Measurements from ENCODE around the gene COL18A1. TPM values are rescaled to one million over a fixed set of nuclear protein-coding genes. Genes with fewer than 3 reads are reported as not detected.

COL18A1 gene
- total and polyA plus RNA-seq, 2 of the 8 experiments (the other 6 are each of a cell fraction or from before 2014, with no cell fraction given), result 145 to 201 TPM

GRCh38 chr21:45413922-45414321 lies 9.0 kb downstream of the COL18A1 start:
- POLR2A ChIA-PET (ENCODE audit: partially characterized antibody), result interaction anchor here (0.9 to 2.0 kb wide), 6 partner anchors 14 to 124 kb away, joined by 3 to 7 read pairs (median 3); no protein-coding TSS in a partner anchor
- H3K56ac ChIP-seq (replicated peaks; ENCODE audit: insufficient read length, low read depth, low read length), result no peak overlapping the region
- no peak overlapping the region for H3K9ac ChIP-seq (replicated peaks in 1 of 4; ENCODE audit: extremely low read depth in 1 of 4, low read depth in 3 of 4, low read length in 3 of 4)
- H4K20me1 ChIP-seq (replicated peaks in 1 of 2; ENCODE audit: control insufficient read depth in 1 of 2, insufficient read depth in 2 of 2, low read length in 2 of 2), result peaks cover 61 to 72% of the 10 kb centered on the region in 2 experiments
- no peak overlapping the region for H2BK12ac ChIP-seq (ENCODE audit: low read depth, low read length)
- H2BK5ac ChIP-seq (ENCODE audit: low read depth, low read length), result peak overlapping the region; percentile 38; the same call in 1 of the 2 replicates
- H4K5ac ChIP-seq (ENCODE audit: insufficient read length, low read depth, low read length), result no peak overlapping the region
- H3K14ac ChIP-seq (ENCODE audit: insufficient read length), result no peak overlapping the region
- peaks cover 25% of the 10 kb centered on the region for H3K79me1 ChIP-seq (ENCODE audit: low read depth, low read length)
- H3K36me3 ChIP-seq (ENCODE audit: control insufficient read depth in 2 of 4, insufficient read depth in 4 of 4, low read length in 3 of 4), result no peaks in the 10 kb centered on the region; a peak in 1 of 8 replicates
- H2BK15ac ChIP-seq (ENCODE audit: low read length), result no peak overlapping the region
- CTCF ChIA-PET (ENCODE audit: partially characterized antibody), result interaction anchor here (0.6 to 4.9 kb wide), 4 partner anchors 14 to 1012 kb away, joined by 3 to 24 read pairs (median 3); no protein-coding TSS in a partner anchor
- H2BK120ac ChIP-seq (replicated peaks; ENCODE audit: low read depth, low read length), result no peak overlapping the region
- H4K8ac ChIP-seq (ENCODE audit: extremely low read depth, insufficient read depth, low read length), result no peak overlapping the region; the same call in 1 of the 2 replicates
- no peaks in the 10 kb centered on the region for H3K9me3 ChIP-seq (ENCODE audit: insufficient read depth in 2 of 2, low read depth in 1 of 2, low read length in 1 of 2)
- DNase-seq (ENCODE audit: low read depth in 1 of 2, low spot score in 2 of 2) (no peak), FAIRE-seq (no peak)
- no peak overlapping the region for H3K23ac ChIP-seq (ENCODE audit: insufficient read length)
- peaks cover 4 to 55% (median 43%) of the 10 kb centered on the region in 4 experiments for H3K4me1 ChIP-seq (replicated peaks in 1 of 4; ENCODE audit: control insufficient read depth in 3 of 4, insufficient read depth in 4 of 4, low read length in 3 of 4)
- H2AK5ac ChIP-seq (ENCODE audit: low read depth, low read length), result no peak overlapping the region
- H3K79me2 ChIP-seq (ENCODE audit: control insufficient read depth in 1 of 2, insufficient read depth in 2 of 2, low read length in 2 of 2), result peaks cover 63 to 100% of the 10 kb centered on the region in 2 experiments
- no peak overlapping the region for H3K4me2 ChIP-seq (ENCODE audit: insufficient read depth in 1 of 2, low read depth in 2 of 2, low read length in 2 of 2)
- H3K18ac ChIP-seq (ENCODE audit: extremely low read depth, low read length), result no peak overlapping the region
- H3K4ac ChIP-seq (replicated peaks; ENCODE audit: insufficient read length, low read depth, low read length), result no peak overlapping the region
- H3K4me3 ChIP-seq (ENCODE audit: extremely low read depth in 1 of 4, insufficient read depth in 2 of 4, low read depth in 3 of 4, low read length in 4 of 4), result no peak overlapping the region
- H3K23me2 ChIP-seq (ENCODE audit: low read depth, low read length), result no peaks in the 10 kb centered on the region
- no peaks in the 10 kb centered on the region for H3K27me3 ChIP-seq (replicated peaks in 1 of 4; ENCODE audit: control insufficient read depth in 3 of 4, extremely low read depth in 1 of 4, insufficient read depth in 3 of 4, low read length in 3 of 4)
- no peak overlapping the region for H2AFZ ChIP-seq (ENCODE audit: low read length)
- H3K27ac ChIP-seq (ENCODE audit: low read depth, low read length), result no peak overlapping the region
- H4K91ac ChIP-seq (replicated peaks; ENCODE audit: insufficient read length, low read length), result no peak overlapping the region
- H2BK20ac ChIP-seq (ENCODE audit: low read length), result no peak overlapping the region; the same call in 1 of the 2 replicates
- 94% methylated on average over 7 of the region's 7 CpGs; no CpG with 5 or more reads in 1 of the 2 experiments for WGBS, 2 experiments (ENCODE audit: extremely low coverage in 1 of 2, insufficient coverage in 1 of 2, insufficient read length in 1 of 2, insufficient replicate concordance in 2 of 2, low coverage in 1 of 2, low lambda C conversion rate in 2 of 2, missing lambda C conversion rate in 1 of 2)
- TF ChIP-seq CBX8 (IDR thresholded peaks at IDR 0.05; ENCODE audit: borderline replicate concordance, low read depth, low read length), result no peak
- TF ChIP-seq SP2 (IDR thresholded peaks at IDR 0.05; ENCODE audit: low read length), result no peak
- no peak for TF ChIP-seq RNF2 (IDR thresholded peaks at IDR 0.05; ENCODE audit: borderline replicate concordance, low read depth, low read length, missing control alignments, poor library complexity, severe bottlenecking)
- TF ChIP-seq SIRT6 (IDR thresholded peaks at IDR 0.05; ENCODE audit: low read length), result no peak
- no peak for TF ChIP-seq FOSL1 (IDR thresholded peaks at IDR 0.05; ENCODE audit: insufficient read depth, low read depth, low read length)
- TF ChIP-seq EGR1 (IDR thresholded peaks at IDR 0.05; ENCODE audit: borderline replicate concordance, low read depth, low read length), result no peak
- no peak for TF ChIP-seq EZH2 (IDR thresholded peaks at IDR 0.05; ENCODE audit: low read depth, low read length, severe bottlenecking)
- no peak for TF ChIP-seq GABPA (IDR thresholded peaks at IDR 0.05; ENCODE audit: borderline replicate concordance, insufficient read depth, low read length)

Measured in H1 (cell line).